Islet of Langerhans (tissue), 1 donor: ENCODE results near the gene NBDY.

ENCODE experiments used
- FAIRE-seq: peaks from one replicate; lab custom pipeline; 2011; peaks lifted over from hg19 to GRCh38; lab: Jason Lieb, UNC

The NBDY gene

DNA sequence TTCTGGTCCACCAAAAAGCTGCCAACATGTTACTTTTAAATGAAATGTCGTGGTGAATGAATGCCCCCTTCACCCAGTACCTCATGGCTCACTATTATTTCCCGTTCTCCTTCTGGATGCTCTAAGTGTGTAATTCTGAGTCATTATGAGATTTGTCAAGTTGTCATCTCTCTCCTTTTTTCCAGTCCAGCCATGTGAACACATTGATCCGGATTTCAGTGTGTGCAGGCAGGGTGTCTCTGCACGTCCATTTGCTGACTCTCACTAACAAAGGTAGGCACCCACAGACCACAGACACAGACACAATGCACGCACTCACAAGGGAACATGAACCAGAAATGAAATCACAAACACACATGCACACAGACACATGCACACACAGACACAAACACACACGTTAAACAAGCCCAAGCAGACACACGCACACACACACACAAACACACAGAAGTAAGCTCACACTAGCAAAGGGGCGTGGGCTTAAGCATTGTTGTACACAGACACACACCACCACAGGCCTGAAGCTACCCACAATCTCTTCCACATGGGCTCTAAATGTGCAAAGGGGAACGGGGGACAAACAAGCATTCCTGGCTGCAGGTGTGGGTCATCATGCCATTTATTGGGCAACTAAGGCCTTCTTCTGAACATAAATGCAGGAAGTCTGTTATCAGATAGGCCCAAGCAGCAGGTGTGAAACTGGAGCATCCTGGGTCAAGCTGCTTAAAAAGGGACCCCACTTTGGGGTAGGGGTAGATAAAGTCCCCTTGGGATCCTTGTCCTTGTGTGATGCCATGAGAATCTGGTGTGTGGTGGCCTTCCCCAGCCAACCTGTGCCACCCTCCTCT lies 58.1 kb downstream of the NBDY start:
- no peak for FAIRE-seq

DNA sequence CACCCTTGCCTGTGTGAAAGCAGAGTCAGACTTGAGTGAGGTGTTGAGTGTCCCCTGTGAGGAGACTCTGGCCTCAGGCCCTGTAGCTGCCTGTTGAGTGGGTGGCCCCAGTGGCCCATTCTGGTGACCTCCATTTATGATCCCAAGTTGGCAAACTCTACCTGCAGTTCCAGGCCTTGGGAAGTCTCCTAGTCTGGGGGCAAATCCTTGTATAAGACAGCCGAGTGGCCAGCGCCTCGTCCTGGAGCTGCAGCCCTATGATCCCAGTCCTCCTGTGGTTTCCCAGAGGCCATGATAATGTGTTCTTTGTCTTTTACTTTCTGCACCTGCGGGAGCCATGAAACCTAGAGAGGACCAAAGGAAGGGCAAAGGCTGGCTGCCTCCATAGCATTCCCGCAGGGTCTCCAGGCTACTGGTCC lies 58.7 kb downstream of the NBDY start:
- FAIRE-seq = no peak

DNA sequence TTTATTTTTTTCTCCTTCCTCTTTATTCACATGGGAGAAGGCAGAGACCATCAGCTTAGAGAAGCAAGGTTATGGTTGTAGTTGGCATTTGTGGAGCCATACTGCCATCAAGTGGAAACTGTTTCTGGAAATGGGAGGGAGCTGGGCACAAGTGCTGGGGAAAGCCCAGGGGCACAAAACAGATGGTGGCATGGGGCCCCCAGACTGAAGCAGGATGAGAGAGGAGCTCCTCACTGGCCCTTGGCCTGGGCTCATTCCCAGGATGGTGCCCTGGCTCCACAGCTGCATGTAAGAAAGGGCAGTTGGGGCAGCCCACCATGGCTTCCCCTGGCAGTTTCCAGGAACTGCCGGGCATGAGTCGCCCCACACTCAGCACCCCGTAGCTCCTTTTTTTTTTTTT lies 59.2 kb downstream of the NBDY start:
- no peak for FAIRE-seq

DNA sequence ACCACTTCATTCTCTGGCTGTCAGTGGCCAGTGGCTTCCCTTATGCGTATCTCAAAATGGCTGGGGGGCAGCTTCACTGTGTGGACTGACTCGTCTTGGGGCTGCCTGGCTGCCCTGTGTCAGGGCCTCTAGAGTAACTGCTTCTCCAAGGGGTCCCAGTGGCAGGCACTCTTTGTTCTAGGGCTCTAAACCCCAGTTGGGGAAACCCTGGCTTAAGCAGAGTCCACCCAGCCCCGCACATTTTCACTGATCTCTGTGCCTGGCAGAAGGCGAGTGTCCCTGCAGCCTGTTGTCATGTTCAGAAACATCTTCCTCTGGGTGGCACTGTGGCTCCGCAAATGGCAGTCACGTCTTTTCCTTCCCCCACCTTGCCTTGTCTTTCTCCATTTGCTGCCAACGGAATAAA lies 59.7 kb downstream of the NBDY start:
- FAIRE-seq = no peak

DNA sequence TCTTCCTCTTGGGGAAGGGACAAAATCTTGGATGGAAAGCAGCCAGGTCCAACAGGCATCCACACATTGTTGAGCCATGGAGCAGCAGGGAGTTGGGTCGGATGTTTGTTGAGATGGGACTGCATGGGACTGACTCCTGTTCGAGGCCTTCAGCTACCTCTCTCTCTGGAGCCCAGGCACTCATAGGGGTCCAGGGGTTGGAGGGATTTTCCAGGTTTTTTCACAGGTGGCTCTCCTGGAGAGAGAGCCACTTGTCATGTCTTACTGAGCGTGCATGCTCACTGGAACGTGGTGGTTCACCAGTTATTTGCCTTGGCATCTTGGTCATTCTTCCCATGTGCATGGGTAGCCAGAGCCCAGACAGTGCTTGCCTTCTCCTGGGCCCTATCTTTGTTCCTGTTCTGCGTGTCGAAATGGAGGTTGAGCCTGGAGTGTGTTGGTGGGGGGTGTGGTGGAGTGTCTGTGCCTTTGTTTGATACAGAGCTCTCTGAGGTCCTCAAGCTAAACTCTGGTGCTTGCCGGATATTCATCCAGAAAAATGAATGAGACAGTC lies 60.6 kb downstream of the NBDY start:
- FAIRE-seq = no peak

DNA sequence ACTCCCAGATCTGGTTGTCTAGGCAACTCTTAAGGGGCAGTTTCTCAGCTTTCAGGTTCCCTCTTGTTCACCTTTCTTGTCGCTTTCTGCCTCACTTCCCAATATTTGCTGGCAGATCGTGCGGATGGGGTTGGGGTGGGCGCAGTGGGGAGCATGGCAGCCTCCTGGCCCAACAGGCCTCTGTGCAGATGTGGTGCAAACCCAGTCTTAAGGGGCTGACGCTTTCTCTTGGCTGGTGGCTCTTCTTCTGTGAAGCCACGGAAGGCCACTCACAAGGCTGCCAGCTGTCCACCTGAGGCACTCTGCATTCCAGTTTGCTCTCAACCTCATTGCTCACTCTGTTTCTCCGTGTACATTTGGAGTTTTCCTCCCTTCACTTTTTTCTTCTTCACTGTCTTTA lies 61.7 kb downstream of the NBDY start:
- no peak for FAIRE-seq

DNA sequence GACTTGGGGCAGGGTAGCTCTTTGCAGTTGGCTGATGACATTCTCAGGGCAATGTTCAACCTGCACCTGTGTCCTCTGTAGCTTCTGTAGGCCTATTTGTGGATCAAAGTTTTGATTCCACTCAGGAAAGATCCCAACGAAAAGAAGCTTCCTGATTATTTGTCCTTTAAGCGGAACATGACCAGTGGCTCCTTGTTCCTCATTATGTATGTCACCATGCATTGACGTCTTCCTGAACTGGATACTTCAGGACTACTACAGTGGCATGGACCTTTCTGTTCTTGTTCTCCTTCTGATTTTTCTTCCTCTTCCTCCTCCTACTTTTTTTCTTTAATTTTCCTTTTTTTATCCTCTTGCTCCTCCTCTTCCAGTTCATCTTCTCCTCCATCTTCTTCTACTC lies 62.4 kb downstream of the NBDY start:
- no peak for FAIRE-seq

DNA sequence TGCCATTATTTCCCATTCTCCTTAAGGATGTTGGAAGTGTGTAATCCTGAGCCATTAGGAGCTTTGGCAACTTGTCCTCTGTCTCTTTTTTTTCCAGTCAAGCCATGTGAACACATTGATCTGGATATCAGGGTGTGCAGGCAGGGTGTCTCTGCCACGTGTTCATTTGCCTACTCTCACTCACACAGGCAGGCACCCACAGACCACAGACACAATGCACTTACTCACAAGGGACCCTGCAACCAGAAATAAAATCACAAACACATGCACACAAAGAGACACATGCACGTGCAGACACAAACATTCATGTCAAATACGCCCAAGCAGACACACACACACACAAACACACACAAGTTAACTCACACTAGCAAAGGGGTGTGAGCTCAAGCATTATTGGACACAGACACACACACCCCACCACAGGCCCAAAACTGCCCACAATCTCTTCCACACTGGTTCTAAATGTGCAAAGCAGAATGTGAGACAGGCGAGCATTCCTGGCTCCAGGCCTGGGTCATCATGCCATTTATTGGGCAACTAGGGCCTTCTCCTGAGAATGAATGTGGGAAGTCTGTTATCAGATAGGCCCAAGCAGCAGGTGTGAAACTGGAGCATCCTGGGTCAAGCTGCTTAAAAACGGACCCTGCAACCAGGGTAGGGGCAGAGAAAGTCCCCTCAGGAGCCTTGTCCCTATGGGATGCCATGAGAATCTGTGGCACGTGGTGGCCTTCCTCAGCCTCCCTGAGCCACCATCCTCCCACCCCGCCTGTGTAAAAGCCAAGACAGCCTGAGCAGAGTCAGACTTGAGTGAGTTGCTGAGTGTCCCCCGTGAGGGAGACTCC lies 63.4 kb downstream of the NBDY start:
- no peak for FAIRE-seq

DNA sequence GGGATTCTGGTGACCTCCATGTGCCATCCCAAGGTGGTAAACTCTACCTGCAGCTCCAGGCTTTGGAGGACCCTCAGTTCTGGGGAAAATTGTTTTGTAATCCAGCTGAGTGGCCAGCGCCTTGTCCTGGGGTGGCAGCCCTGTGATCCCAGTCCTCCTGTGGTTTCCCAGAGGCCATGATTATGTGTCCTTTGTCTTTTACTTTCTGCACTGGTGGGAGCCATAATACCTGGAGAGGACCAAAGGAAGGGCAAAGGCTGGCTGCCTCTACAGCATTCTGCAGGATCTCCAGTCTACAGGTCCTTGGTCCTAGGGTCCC lies 64.0 kb downstream of the NBDY start:
- no peak for FAIRE-seq

DNA sequence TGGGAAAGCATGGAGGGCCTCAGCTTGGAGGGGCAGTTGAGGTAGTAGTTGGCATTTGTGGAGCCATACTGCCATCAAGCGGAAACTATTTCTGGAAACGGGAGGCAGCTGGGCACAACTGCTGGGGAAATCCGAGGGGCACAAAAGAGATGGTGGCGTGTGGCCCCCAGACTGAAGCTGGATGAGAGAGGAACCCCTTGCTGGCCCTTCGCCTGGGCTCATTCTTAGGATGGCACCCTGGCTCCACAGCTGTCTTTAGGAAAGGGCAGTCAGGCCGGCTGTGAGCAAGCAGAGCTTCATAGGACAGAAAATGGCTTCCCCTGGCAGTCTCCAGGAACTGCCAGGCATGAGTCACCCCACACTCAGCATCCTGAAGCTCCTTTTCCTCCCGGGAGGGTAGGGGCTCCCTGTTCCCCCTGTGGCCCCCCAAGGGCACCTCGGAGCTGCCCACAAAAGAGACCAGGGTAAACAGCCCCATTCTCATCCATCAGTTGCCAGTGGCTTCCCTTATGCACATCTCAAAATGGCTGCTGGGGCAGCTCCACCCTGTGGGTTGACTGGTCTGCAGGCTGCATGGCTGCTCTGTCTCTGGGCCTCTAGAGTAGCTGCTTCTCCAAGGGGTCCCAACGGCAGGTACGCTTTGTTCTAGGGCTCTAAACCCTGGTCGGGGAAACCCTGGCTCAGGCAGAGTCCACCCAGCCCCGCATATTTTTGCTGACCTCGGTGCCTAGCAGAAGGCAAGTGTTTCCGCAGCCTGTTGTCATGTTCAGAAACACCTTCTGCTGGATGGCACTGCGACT lies 64.7 kb downstream of the NBDY start:
- FAIRE-seq = no peak

DNA sequence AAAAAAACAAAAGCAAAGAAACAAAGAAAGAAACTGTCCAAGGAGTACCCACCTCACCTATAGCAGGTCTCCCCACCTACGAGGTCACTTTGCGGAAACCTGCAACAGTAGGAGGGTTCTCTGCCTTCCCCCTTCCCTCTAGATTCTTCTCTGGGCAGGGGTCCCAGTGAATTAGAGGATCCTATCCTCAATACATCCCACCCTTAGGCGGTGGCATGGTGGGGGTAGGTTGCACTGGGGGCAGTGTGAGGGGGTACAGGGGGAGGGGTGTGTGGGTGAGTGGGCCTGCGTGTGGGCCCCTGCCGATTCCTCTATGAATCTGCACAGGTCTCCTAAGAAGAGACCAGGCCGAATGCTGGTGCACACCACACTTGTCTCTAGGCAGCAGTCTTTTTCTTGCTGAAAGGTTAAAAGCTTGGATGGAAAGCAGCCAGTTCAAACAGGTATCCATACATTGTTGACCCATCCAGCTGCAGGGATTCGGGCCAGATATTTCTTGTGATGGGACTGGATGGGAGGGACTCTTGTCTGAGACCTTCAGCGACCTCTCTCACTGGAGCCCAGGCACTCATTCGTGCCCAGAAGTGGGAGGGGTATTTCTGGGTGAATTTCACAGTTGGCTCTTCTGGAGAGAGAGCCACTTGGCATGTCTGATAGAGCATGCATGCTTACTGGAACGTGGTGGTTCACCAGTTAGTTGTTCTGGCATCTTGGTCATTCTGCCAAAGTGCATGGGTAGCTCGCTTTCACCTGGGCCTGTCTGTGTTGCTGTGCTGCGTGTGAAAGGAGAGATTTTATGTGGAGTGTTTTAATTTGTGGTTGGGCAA lies 65.6 kb downstream of the NBDY start:
- FAIRE-seq = peak; percentile 51

DNA sequence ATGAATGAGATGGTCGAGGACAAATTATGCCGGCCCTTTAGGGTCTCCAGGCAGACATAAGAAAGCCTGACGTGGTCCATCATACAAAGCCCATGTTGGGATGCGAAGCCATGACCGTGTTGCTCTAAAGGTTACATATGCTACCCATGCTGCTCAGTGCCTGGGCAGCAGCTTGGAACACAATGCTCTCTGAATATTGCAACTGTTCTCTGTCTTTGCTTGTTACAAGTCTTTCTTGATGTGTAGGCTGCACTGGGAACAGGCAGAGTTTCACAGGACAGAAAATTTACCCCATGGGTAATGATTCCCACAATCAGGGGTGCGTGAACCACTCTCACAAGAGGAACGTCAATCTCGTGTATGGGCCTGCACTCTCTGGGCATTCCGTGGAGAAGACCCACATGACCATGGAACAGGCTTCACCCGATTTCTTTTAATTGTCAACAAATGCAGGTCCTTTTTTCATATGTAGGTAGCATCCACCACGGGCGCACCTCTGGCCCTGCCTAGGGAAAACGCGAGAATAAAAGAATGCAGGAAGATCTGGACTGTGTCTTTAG lies 66.3 kb downstream of the NBDY start:
- FAIRE-seq = no peak

DNA sequence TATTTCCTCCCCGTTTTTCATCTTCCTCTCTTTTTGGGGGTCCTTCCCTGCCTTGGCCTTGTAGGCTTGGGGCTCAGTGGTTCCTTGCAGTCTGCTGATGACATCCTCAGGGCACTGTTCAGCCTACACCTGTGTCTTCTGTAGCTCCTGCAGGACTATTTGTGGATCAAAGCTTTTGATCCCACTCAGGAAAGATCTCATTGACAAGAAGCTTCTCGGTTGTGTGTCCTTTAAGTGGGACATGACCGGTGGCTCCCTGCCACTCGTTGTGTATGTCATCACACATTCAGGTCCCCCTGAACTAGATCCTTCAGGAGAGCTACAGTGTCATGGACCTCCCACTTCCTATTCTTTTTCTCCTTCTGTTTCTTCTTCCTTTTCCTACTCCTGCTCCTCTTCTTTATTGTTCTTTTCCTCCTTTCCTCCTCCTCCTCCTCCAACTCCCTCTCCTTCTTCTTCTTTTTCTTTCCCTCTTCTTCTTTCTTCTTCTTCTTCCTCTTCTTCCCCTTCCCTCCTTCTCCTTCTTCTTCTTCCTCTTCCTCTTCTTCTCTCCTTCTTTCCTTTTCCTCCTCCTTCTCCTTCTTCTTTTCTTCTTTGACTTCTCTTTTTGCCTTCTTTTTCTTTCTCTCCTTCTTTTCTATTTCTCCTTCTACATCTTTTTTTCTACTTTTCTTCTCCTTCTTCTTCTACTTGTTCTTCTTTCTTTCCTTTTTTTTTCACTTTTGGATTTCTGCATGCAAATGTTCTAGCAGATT lies 67.8 kb downstream of the NBDY start:
- FAIRE-seq = no peak

DNA sequence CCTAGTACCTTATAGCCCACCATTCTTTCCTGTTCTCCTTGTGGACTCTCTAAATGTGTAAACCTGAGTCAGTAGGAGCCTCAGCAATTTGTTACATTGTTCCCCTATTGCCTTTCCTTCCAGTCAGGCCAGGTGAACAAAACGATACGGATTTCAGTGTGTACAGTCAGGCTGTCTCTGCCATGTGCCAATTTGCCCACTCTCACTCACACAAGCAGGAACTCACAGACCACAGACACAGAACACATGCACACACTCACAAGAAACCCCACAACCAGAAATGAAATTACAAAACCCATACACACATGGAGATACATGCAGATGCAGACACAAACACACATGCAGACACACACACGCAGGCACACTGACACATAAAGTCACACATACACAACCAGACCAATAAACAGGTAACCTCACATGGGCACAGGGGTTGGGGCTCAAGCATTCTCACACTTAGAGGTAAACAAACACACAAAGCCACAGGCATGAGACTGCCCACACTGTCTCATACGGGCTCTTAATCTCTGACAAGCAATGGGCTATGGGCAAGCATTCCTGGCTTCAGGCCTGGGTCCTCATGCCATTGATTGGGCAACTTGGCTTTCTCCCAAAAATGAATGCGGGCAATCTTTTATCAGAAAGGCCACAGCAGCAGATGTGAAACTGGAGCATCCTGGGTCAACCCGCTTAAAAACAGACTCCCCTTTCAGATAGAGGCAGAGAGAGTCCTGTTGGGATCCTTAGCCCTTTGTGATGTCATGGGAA lies 68.7 kb downstream of the NBDY start:
- no peak for FAIRE-seq

DNA sequence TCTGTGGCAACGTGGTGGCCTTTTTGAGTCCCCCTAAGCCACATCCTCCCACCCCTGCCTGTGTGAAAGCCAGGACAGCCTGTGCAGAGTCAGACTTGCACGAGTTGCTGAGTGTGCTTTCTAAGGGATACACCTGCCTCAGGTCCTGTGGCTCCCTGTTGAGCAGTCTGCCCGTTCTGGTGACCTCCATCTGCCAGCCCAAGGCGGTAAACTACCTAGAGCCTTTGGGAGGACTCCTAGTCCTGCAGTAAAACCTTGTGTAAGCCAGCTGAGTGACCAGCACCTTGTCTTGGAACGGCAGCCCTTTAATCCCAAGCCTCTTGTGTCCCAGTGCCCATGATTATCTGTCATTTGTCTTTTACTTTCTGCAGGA lies 69.3 kb downstream of the NBDY start:
- no peak for FAIRE-seq

DNA sequence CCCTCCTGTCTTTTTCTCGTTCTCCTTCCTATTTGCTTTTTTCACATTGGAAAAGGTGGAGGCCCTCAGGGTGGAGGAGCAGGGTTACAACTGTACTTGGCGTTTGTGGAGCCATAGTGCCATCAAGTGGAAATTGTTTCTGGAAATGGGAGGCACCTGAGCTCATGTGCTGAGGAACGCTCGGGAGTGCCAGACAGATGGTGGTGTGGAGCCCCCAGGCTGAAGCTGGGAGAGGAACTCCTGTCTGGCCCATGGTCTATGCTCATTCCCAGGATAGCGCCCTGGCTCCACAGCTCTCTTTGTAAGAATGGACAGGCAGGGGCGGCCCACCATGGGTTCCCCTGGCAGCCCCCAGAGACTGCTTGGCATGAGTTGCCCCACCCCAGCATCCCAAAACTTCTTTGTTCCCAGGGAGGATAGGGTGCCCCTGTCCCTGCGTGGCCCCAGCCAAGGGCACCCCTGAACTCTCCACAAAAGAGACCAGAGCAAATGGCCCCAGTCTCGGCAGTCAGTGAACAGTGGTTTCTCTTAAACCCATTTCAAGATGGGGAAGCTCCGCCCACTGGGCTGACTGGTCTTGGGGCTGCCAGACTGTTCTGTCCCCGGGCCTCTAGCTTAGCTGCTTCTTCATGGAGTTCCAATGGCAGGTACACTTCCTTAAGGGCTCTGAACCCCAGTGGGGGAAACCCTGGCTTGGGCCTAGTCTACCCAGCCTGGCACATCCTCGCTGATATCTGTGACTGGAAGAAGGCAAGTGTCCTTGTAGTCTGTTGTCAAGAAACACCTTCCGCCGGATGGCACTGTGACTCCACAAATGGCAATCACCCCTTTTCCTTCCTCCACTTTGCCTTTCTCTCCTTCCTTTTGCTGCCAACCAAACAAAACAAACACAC lies 70.1 kb downstream of the NBDY start:
- FAIRE-seq = no peak

DNA sequence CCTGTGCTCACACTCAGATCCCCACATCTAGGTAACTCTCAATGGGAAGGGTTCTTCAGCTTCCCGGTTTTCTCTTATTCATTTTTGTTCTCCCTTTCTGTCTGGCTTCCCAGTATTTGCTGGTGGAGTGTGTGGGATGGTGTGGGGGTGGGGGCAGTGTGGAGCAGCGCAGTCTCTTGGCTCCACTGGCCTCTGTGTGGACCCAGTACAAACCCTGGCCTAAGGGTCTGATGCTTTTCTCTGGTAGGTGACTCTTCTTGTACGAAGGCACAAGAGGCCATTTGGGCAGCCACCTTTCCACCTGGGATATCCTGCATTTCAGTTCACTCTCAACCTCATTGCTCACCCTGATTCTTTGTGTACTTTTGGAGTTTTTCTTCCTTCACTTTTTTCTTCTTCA lies 71.3 kb downstream of the NBDY start:
- no peak for FAIRE-seq

DNA sequence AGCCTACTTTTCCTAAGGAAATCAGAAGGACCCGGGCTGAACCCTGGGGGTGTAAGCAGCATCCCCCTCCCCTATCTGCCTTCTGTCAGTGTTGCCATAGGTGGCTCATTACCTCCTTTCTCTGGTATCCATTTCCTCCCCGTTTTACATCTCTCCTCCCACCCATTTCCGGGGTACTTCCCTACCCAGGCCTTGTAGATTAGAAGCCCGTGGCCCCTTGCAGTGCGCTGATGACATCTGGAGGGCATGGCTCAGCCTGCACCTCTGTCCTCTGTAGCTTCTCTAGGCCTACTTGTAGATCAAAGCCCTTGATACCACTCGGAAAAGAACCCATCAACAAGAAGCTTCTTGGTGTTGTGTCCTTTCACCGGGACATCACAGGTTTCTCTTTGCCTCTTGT lies 71.8 kb downstream of the NBDY start:
- FAIRE-seq = no peak

DNA sequence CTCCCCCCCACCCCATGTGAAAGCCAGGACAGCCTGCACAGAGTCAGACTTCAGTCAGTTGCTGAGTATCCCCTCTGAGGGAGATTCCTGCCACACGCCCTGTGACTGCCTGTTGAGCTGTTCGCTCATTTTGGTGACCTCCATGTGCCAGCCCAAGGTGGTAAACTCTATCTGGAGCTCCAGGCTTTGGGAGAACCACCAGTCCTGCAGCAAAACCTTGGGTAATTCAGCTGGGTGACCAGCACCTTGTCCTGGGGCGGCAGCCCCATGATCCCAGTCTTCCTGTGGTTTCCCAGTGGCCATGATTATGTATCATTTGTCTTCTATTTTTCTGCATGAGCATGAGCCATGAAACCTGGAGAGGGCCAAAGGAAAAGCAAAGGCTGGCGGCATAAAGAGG lies 73.4 kb downstream of the NBDY start:
- FAIRE-seq = no peak
